ENCODE measurements around the gene CDH4. TPM values are rescaled to one million over a fixed set of nuclear protein-coding genes. Genes with fewer than 3 reads are reported as not detected.

Gene CDH4
- total RNA-seq, 2 donors from 2014 or later: not detected

GRCh38 chr20:61845233-61845671 is 593.2 kb downstream of the CDH4 start:
- Histone ChIP-seq H3K9me3 (no peaks in the 10 kb centered on the region), H3K27ac (no peak overlapping the region), H3K4me3 (no peak overlapping the region), H3K27me3 (replicated peaks; ENCODE audit: insufficient read depth) (no peaks in the 10 kb centered on the region), H3K36me3 (no peaks in the 10 kb centered on the region), H3K4me1 (ENCODE audit: control insufficient read depth in 1 of 2, low read depth in 2 of 2) (no peaks in the 10 kb centered on the region)
- DNase-seq (ENCODE audit: low spot score): no peak
- no peak for ATAC-seq (ENCODE audit: insufficient number of reproducible peaks, low FRiP score, low read depth)
- TF ChIP-seq CTCF (IDR thresholded peaks at IDR 0.05): no peak

GRCh38 chr20:61846074-61846473 is 594.0 kb downstream of the CDH4 start:
- Histone ChIP-seq H3K27me3 (replicated peaks; ENCODE audit: insufficient read depth) (no peaks in the 10 kb centered on the region), H3K4me3 (no peak overlapping the region), H3K9me3 (no peaks in the 10 kb centered on the region), H3K27ac (no peak overlapping the region), H3K36me3 (no peaks in the 10 kb centered on the region), H3K4me1 (ENCODE audit: control insufficient read depth in 1 of 2, low read depth in 2 of 2) (no peaks in the 10 kb centered on the region)
- no peak for TF ChIP-seq CTCF (IDR thresholded peaks at IDR 0.05)
- ATAC-seq (ENCODE audit: insufficient number of reproducible peaks, low FRiP score, low read depth): no peak
- no peak for DNase-seq (ENCODE audit: low spot score)

GRCh38 chr20:61846741-61847419 is 594.8 kb downstream of the CDH4 start:
- TF ChIP-seq CTCF (IDR thresholded peaks at IDR 0.05): no peak
- Histone ChIP-seq H3K27ac (no peak overlapping the region), H3K9me3 (no peaks in the 10 kb centered on the region), H3K27me3 (replicated peaks; ENCODE audit: insufficient read depth) (no peaks in the 10 kb centered on the region), H3K36me3 (no peaks in the 10 kb centered on the region), H3K4me1 (ENCODE audit: control insufficient read depth in 1 of 2, low read depth in 2 of 2) (no peaks in the 10 kb centered on the region), H3K4me3 (no peak overlapping the region)
- no peak for DNase-seq (ENCODE audit: low spot score)
- no peak for ATAC-seq (ENCODE audit: insufficient number of reproducible peaks, low FRiP score, low read depth)

GRCh38 chr20:61847420-61847748 is 595.3 kb downstream of the CDH4 start:
- H3K27me3 ChIP-seq (replicated peaks; ENCODE audit: insufficient read depth): no peaks in the 10 kb centered on the region
- no peaks in the 10 kb centered on the region for H3K36me3 ChIP-seq
- H3K27ac ChIP-seq: no peak overlapping the region
- H3K9me3 ChIP-seq: no peaks in the 10 kb centered on the region
- H3K4me3 ChIP-seq: no peak overlapping the region
- no peak for ATAC-seq (ENCODE audit: insufficient number of reproducible peaks, low FRiP score, low read depth)
- H3K4me1 ChIP-seq (ENCODE audit: control insufficient read depth in 1 of 2, low read depth in 2 of 2): no peaks in the 10 kb centered on the region
- TF ChIP-seq CTCF (IDR thresholded peaks at IDR 0.05): no peak
- DNase-seq (ENCODE audit: low spot score): no peak

GRCh38 chr20:61847986-61848385 is 595.9 kb downstream of the CDH4 start:
- Histone ChIP-seq H3K4me1 (ENCODE audit: control insufficient read depth in 1 of 2, low read depth in 2 of 2) (no peaks in the 10 kb centered on the region), H3K4me3 (no peak overlapping the region), H3K27me3 (replicated peaks; ENCODE audit: insufficient read depth) (no peaks in the 10 kb centered on the region), H3K27ac (no peak overlapping the region), H3K36me3 (no peaks in the 10 kb centered on the region), H3K9me3 (no peaks in the 10 kb centered on the region)
- ATAC-seq (ENCODE audit: insufficient number of reproducible peaks, low FRiP score, low read depth): no peak
- DNase-seq (ENCODE audit: low spot score): no peak
- TF ChIP-seq CTCF (IDR thresholded peaks at IDR 0.05): no peak
